Mesenchymal stem cell (in vitro differentiated cells and primary cell): ENCODE results near the gene ALOX15B.

ENCODE experiments used
- DNase-seq: peaks from one replicate; pipeline ENCODE4 v3.0.0-alpha.2; 2013
- H2AFZ ChIP-seq: one replicate; pipeline ENCODE4 v1.6.1; 2013; ENCODE audit warnings: low read depth, mild to moderate bottlenecking, control low read depth, inconsistent platforms, low read length, moderate library complexity
- H2AK5ac ChIP-seq: 2 replicates; pipeline ENCODE4 v1.6.1; 2013; ENCODE audit warnings: low read length, moderate library complexity, mild to moderate bottlenecking, inconsistent platforms; ENCODE audit not compliant: severe bottlenecking
- H2BK120ac ChIP-seq: one replicate; pipeline ENCODE4 v1.6.1; 2013; ENCODE audit warnings: low read depth, mild to moderate bottlenecking, inconsistent platforms, low read length, moderate library complexity
- H2BK12ac ChIP-seq, 2 experiments: one replicate each; pipeline ENCODE4 v1.6.1; 2013; ENCODE audit warnings: inconsistent platforms in 2 of 2, low read length in 2 of 2, mild to moderate bottlenecking in 2 of 2, moderate library complexity in 2 of 2, control low read depth in 1 of 2
- H2BK15ac ChIP-seq: one replicate; pipeline ENCODE4 v1.6.1; 2013; ENCODE audit warnings: mild to moderate bottlenecking, low read depth, inconsistent platforms; ENCODE audit not compliant: poor library complexity, severe bottlenecking
- H2BK5ac ChIP-seq: 2 replicates; pipeline ENCODE4 v1.6.1; 2013; ENCODE audit warnings: low read depth, mild to moderate bottlenecking, low read length, control low read depth, inconsistent platforms; ENCODE audit not compliant: poor library complexity, severe bottlenecking
- H3K14ac ChIP-seq, 2 experiments: one replicate each; pipeline ENCODE4 v1.6.1; 2013; ENCODE audit warnings: inconsistent platforms in 2 of 2, low read length in 2 of 2, control low read depth in 1 of 2, mild to moderate bottlenecking in 1 of 2, moderate library complexity in 1 of 2
- H3K18ac ChIP-seq, 2 experiments: one replicate each; pipeline ENCODE4 v1.6.1; 2013; ENCODE audit warnings: inconsistent platforms in 2 of 2, low read length in 2 of 2, control low read depth in 1 of 2, low read depth in 1 of 2, mild to moderate bottlenecking in 1 of 2
- H3K23ac ChIP-seq, 2 experiments: one replicate each; pipeline ENCODE4 v1.6.1; 2013; ENCODE audit warnings: inconsistent platforms in 2 of 2, low read length in 2 of 2, mild to moderate bottlenecking in 2 of 2, moderate library complexity in 2 of 2, control low read depth in 1 of 2
- H3K27ac ChIP-seq: 2 replicates; pipeline ENCODE4 v1.5.1; 2013; ENCODE audit warnings: mild to moderate bottlenecking, moderate library complexity, low read length, control low read depth, inconsistent platforms; ENCODE audit not compliant: poor library complexity, severe bottlenecking
- H3K27me3 ChIP-seq, 2 experiments: 2 replicates each; pipeline versions ENCODE4 v1.6.1 to v1.7.0; 2013; ENCODE audit warnings: low read length in 2 of 2, mild to moderate bottlenecking in 2 of 2, moderate library complexity in 2 of 2, control low read depth in 1 of 2, inconsistent platforms in 1 of 2; ENCODE audit not compliant: control insufficient read depth in 1 of 2, insufficient read depth in 1 of 2
- H3K36me3 ChIP-seq, 2 experiments: 2 replicates each; pipeline versions ENCODE4 v1.6.1 to v1.7.0; 2013; ENCODE audit warnings: low read length in 2 of 2, control low read depth in 1 of 2, inconsistent platforms in 1 of 2, low read depth in 1 of 2, mild to moderate bottlenecking in 1 of 2; ENCODE audit not compliant: insufficient read depth in 2 of 2, control insufficient read depth in 1 of 2
- H3K4ac ChIP-seq, 2 experiments: one replicate each; pipeline ENCODE4 v1.6.1; 2013; ENCODE audit warnings: inconsistent platforms in 2 of 2, low read length in 2 of 2, mild to moderate bottlenecking in 2 of 2, moderate library complexity in 2 of 2, control low read depth in 1 of 2, low read depth in 1 of 2
- H3K4me1 ChIP-seq: 2 replicates; pipeline ENCODE4 v1.6.1; 2013; ENCODE audit warnings: low read depth, low read length, control low read depth; ENCODE audit not compliant: control insufficient read depth, insufficient read depth
- H3K4me2 ChIP-seq: 2 replicates; pipeline ENCODE4 v1.6.1; 2013; ENCODE audit warnings: low read length, mild to moderate bottlenecking, inconsistent platforms; ENCODE audit not compliant: poor library complexity, severe bottlenecking
- H3K4me3 ChIP-seq, 2 experiments: 2 replicates each; pipeline versions ENCODE4 v1.5.1 to v1.7.0; 2013; ENCODE audit warnings: low read length in 2 of 2, mild to moderate bottlenecking in 2 of 2, control low read depth in 1 of 2, low read depth in 1 of 2; ENCODE audit not compliant: insufficient read depth in 1 of 2
- H3K79me1 ChIP-seq: replicated peaks from 2 replicates; pipeline ENCODE4 v1.6.1; 2013; ENCODE audit warnings: mild to moderate bottlenecking, control low read depth, low read length, inconsistent platforms; ENCODE audit not compliant: poor library complexity, severe bottlenecking
- H3K9ac ChIP-seq: 2 replicates; pipeline ENCODE4 v1.7.0; 2013; ENCODE audit warnings: mild to moderate bottlenecking, low read length, moderate library complexity
- H3K9me3 ChIP-seq: 2 replicates; pipeline ENCODE4 v1.7.0; 2013; ENCODE audit warnings: mild to moderate bottlenecking, low read length; ENCODE audit not compliant: control insufficient read depth
- H4K8ac ChIP-seq: one replicate; pipeline ENCODE4 v1.6.1; 2013; ENCODE audit warnings: inconsistent platforms, mild to moderate bottlenecking, low read length, moderate library complexity
- H4K91ac ChIP-seq: one replicate; pipeline ENCODE4 v1.6.1; 2013; ENCODE audit warnings: mild to moderate bottlenecking, low read length, inconsistent platforms
- WGBS: methylation state at CpG from one replicate; pipeline ENCODE4 v1.1.7; 2013; ENCODE audit warnings: mixed read lengths; 5-methylcytosine and 5-hydroxymethylcytosine counted together

The ALOX15B gene

DNA sequence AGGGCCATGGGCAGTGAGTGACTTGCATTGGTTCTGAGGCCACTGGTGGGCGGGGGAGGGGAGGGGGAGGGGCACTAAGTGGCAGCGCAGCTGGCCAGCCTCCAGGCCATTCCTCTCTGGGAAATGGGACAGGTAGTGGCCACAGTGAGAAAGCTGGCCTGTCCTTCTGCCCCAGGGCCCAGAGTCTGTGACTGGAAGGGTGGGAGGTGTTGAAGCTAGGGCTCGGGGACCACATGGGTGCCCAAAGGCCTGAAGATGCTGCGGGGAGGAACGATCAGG is 49.0 kb downstream of the ALOX15B start:
- no peak overlapping the region for H2AFZ ChIP-seq
- no peaks in the 10 kb centered on the region for H3K36me3 ChIP-seq
- peaks cover 2% of the 10 kb centered on the region for H3K4me1 ChIP-seq
- no peaks in the 10 kb centered on the region for H3K9me3 ChIP-seq
- no peak overlapping the region for H3K14ac ChIP-seq
- no peak overlapping the region for H3K27ac ChIP-seq
- no peak overlapping the region for H2BK15ac ChIP-seq
- no peak overlapping the region for H3K9ac ChIP-seq
- H4K91ac ChIP-seq = no peak overlapping the region
- H2BK12ac ChIP-seq = no peak overlapping the region
- no peaks in the 10 kb centered on the region for H3K79me1 ChIP-seq
- WGBS = 82% methylated on average over 5 of the region's 5 CpGs
- DNase-seq = no peak
- H4K8ac ChIP-seq = no peak overlapping the region
- peaks cover 77 to 84% of the 10 kb centered on the region in 2 experiments for H3K27me3 ChIP-seq
- no peak overlapping the region for H3K23ac ChIP-seq
- no peak overlapping the region for H3K4ac ChIP-seq
- no peak overlapping the region for H2BK120ac ChIP-seq
- no peak overlapping the region for H2BK5ac ChIP-seq
- H2AK5ac ChIP-seq = no peak overlapping the region
- H3K18ac ChIP-seq = no peak overlapping the region
- no peak overlapping the region for H3K4me2 ChIP-seq
- H3K4me3 ChIP-seq = no peak overlapping the region

DNA sequence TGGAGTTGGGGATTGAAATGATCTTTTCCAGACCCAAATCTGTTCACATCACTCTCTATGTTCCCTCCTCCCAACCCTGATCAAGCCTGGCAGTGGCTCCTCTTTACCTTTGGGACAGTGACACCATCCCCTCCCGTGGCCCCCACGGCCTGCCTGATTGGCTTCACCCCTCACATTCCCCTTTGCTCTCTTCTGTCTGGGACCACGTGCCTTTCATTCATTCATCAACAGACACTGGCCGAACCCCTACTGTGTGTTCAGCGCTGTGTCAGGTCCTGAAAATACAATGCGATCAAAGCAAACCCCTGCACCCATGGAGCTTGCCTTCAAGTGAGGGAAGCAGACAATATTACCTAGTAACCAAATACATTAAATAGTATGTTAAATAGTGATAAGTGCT is 50.9 kb downstream of the ALOX15B start:
- no peak overlapping the region for H3K4me2 ChIP-seq
- H3K4ac ChIP-seq = no peak overlapping the region
- H2BK12ac ChIP-seq = no peak overlapping the region
- no peak overlapping the region for H3K27ac ChIP-seq
- no peaks in the 10 kb centered on the region for H3K79me1 ChIP-seq
- H2BK120ac ChIP-seq = no peak overlapping the region
- H2BK5ac ChIP-seq = no peak overlapping the region
- no peak overlapping the region for H3K4me3 ChIP-seq
- no peak overlapping the region for H4K91ac ChIP-seq
- no peak overlapping the region for H3K14ac ChIP-seq
- peaks cover 2% of the 10 kb centered on the region for H3K4me1 ChIP-seq
- H3K27me3 ChIP-seq = peaks cover 69 to 76% of the 10 kb centered on the region in 2 experiments
- no peak for DNase-seq
- H3K9me3 ChIP-seq = no peaks in the 10 kb centered on the region
- H2AK5ac ChIP-seq = no peak overlapping the region
- H3K9ac ChIP-seq = no peak overlapping the region
- no peak overlapping the region for H3K18ac ChIP-seq
- H3K36me3 ChIP-seq = no peaks in the 10 kb centered on the region
- H4K8ac ChIP-seq = no peak overlapping the region
- WGBS = 73% methylated on average over 6 of the region's 6 CpGs
- H2BK15ac ChIP-seq = no peak overlapping the region
- no peak overlapping the region for H2AFZ ChIP-seq
- H3K23ac ChIP-seq = no peak overlapping the region

DNA sequence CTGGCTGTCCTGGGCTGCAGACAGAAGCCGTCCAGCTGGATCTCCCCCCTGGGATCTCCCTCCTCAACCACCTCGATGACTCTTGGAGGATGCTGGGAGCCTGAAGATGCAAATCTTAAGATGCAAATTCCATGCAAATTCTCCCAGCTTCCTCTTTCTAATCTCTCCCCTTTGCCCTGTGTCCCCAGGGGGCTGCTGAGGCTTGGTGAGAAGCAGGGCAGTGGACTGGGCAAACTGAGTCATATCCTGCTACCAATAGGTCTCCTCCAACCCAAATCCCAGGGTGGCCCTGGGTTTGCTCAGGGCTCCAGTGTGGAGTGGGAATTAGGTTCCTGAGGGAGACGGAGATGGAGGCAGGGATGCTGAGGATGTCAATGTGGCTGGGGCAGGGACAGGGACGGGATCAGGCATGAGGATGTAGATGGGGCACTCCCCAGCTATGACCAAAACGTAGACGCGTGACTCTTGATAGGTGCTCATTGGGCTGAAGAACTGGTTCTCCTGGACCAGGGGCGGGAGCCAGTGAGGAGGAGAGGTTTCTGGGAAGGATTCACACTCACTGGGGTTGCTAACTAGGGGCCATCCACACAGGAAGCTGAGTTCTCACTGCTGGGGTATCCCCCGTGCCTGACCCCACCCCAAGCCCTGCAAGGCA is 52.3 kb downstream of the ALOX15B start:
- H3K4me3 ChIP-seq = no peak overlapping the region
- H3K23ac ChIP-seq = no peak overlapping the region
- no peak overlapping the region for H3K14ac ChIP-seq
- no peak overlapping the region for H2BK12ac ChIP-seq
- no peak overlapping the region for H3K9ac ChIP-seq
- no peaks in the 10 kb centered on the region for H3K36me3 ChIP-seq
- no peaks in the 10 kb centered on the region for H3K9me3 ChIP-seq
- peaks cover 67 to 76% of the 10 kb centered on the region in 2 experiments for H3K27me3 ChIP-seq
- no peak overlapping the region for H4K8ac ChIP-seq
- no peak overlapping the region for H2AFZ ChIP-seq
- H2BK5ac ChIP-seq = no peak overlapping the region
- no peak overlapping the region for H2AK5ac ChIP-seq
- no peak overlapping the region for H4K91ac ChIP-seq
- H3K4me2 ChIP-seq = no peak overlapping the region
- H3K79me1 ChIP-seq = no peaks in the 10 kb centered on the region
- H2BK120ac ChIP-seq = no peak overlapping the region
- 76% methylated on average over 9 of the region's 9 CpGs for WGBS
- H2BK15ac ChIP-seq = no peak overlapping the region
- no peak overlapping the region for H3K27ac ChIP-seq
- no peak for DNase-seq
- H3K4ac ChIP-seq = no peak overlapping the region
- H3K18ac ChIP-seq = no peak overlapping the region
- peaks cover 2% of the 10 kb centered on the region for H3K4me1 ChIP-seq

- 66% methylated on average over 4 of the region's 6 CpGs for WGBS
- no peak overlapping the region for H3K23ac ChIP-seq
- no peak overlapping the region for H3K4me3 ChIP-seq
- no peaks in the 10 kb centered on the region for H3K9me3 ChIP-seq
- H3K27ac ChIP-seq = no peak overlapping the region
- no peaks in the 10 kb centered on the region for H3K79me1 ChIP-seq
- DNase-seq = no peak
- no peak overlapping the region for H4K91ac ChIP-seq
- no peak overlapping the region for H2BK5ac ChIP-seq
- H2AK5ac ChIP-seq = no peak overlapping the region
- no peaks in the 10 kb centered on the region for H3K4me1 ChIP-seq
- H3K36me3 ChIP-seq = no peaks in the 10 kb centered on the region
- no peak overlapping the region for H3K4ac ChIP-seq
- H2AFZ ChIP-seq = no peak overlapping the region
- H2BK120ac ChIP-seq = no peak overlapping the region
- H3K18ac ChIP-seq = no peak overlapping the region
- peaks cover 46 to 57% of the 10 kb centered on the region in 2 experiments for H3K27me3 ChIP-seq
- H3K4me2 ChIP-seq = no peak overlapping the region
- H2BK12ac ChIP-seq = no peak overlapping the region
- no peak overlapping the region for H2BK15ac ChIP-seq
- no peak overlapping the region for H3K14ac ChIP-seq
- no peak overlapping the region for H4K8ac ChIP-seq
- H3K9ac ChIP-seq = no peak overlapping the region
Observed at GRCh38 chr17:8095361-8095760, 56.5 kb downstream of the ALOX15B start.
